Body of pancreas (tissue), 4 donors: Measurements from ENCODE around the gene ARHGAP12.

Experiments
- CTCF ChIP-seq, 7 experiments: fragments of 450-650 bp in 4 of 7; fragments of 200-600 bp in 3 of 7; sonication (generic) in 3 of 7; IDR thresholded peaks; one replicate each; pipeline ENCODE4 v1.5.1; 2016 to 2019; ENCODE audit warnings: antibody characterized with exemption in 7 of 7
- POLR2A ChIP-seq, 3 donors: fragments of 450-650 bp; IDR thresholded peaks; one replicate each; pipeline ENCODE4 v1.6.1; 2016; ENCODE audit warnings: antibody characterized with exemption in 3 of 3, mild to moderate bottlenecking in 2 of 3

- no peak for TF ChIP-seq CTCF (IDR thresholded peaks at IDR 0.05)
- TF ChIP-seq POLR2A (IDR thresholded peaks at IDR 0.05): no peak
These were observed 124.9 kb downstream of the ARHGAP12 start for GRCh38 chr10:31803606-31804351.
